ENCODE measurements around the gene OR10V1. TPM values are rescaled to one million over a fixed set of nuclear protein-coding genes. Genes with fewer than 3 reads are reported as not detected.
"Not testable (repeated sequence)": the region's sequence is repeated elsewhere in the genome, so short reads cannot be mapped to it uniquely, and the experiment has no call there.

Gene OR10V1
- total RNA-seq, 3 donors from 2014 or later (not counting 1 experiment from before 2014, with no cell fraction given) = not detected

DNA sequence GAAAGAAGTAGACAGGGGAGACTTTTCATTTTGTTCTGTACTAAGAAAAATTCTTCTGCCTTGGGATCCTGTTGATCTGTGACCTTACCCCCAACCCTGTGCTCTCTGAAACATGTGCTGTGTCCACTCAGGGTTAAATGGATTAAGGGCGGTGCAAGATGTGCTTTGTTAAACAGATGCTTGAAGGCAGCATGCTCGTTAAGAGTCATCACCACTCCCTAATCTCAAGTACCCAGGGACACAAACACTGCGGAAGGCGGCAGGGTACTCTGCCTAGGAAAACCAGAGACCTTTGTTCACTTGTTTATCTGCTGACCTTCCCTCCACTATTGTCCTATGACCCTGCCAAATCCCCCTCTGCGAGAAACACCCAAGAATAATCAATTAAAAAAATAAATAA is 13.5 kb downstream of the OR10V1 start:
- H3K9me3 ChIP-seq (ENCODE audit: control insufficient read depth, insufficient read depth, low read length); H3K4me1 ChIP-seq (ENCODE audit: control insufficient read depth, insufficient read depth, low read length); H3K9me3 Mint-ChIP-seq; H3K4me3 Mint-ChIP-seq; H3K27ac ChIP-seq (ENCODE audit: low read length); H3K27me3 ChIP-seq (ENCODE audit: control insufficient read depth, insufficient read depth, low read length); H3K4me1 Mint-ChIP-seq; DNase-seq; H3K4me3 ChIP-seq (ENCODE audit: low read length); H3K36me3 ChIP-seq (ENCODE audit: control insufficient read depth, insufficient read depth, low read length); H3K36me3 Mint-ChIP-seq; ATAC-seq; intact Hi-C loops (cut with micrococcal nuclease); H3K27ac Mint-ChIP-seq: not testable (repeated sequence)
- peaks cover 11 to 27% of the 10 kb centered on the region in 2 donors for H3K27me3 Mint-ChIP-seq (ENCODE audit: low read depth in 2 of 2)
- no CpG with 5 or more reads among the region's 5 CpGs for WGBS (ENCODE audit: insufficient coverage)

DNA sequence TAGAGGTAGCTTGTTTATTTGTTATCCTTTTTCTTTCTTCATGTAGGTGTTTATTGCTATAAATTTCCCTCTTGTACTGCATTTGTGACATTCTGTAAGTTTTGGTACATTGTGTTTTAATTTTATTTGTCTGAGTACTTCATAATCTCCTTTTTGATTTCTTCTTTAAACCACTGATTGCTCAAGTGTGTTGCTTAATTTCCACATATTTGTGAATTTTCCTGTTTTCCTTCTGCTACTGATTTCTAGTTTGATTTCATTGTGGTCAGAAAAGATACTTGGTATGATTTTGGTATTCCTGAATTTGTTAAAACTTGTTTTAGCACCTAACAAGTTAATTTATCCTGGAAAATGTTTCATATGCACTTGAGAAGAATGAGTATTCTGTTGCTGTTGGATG is 15.1 kb downstream of the OR10V1 start:
- Mint-ChIP-seq H3K27ac (no peak overlapping the region), H3K9me3 (peaks cover 0 to 4% of the 10 kb centered on the region in 2 donors), H3K4me1 (no peaks in the 10 kb centered on the region), H3K27me3 (ENCODE audit: low read depth in 2 of 2) (peaks cover 13 to 19% of the 10 kb centered on the region in 2 donors), H3K4me3 (no peak overlapping the region), H3K36me3 (no peaks in the 10 kb centered on the region)
- no peak for ATAC-seq
- H3K4me1 ChIP-seq (ENCODE audit: control insufficient read depth, insufficient read depth, low read length) = no peaks in the 10 kb centered on the region
- no peak overlapping the region for H3K4me3 ChIP-seq (ENCODE audit: low read length)
- no peaks in the 10 kb centered on the region for H3K36me3 ChIP-seq (ENCODE audit: control insufficient read depth, insufficient read depth, low read length)
- TF ChIP-seq, protein P1, sequence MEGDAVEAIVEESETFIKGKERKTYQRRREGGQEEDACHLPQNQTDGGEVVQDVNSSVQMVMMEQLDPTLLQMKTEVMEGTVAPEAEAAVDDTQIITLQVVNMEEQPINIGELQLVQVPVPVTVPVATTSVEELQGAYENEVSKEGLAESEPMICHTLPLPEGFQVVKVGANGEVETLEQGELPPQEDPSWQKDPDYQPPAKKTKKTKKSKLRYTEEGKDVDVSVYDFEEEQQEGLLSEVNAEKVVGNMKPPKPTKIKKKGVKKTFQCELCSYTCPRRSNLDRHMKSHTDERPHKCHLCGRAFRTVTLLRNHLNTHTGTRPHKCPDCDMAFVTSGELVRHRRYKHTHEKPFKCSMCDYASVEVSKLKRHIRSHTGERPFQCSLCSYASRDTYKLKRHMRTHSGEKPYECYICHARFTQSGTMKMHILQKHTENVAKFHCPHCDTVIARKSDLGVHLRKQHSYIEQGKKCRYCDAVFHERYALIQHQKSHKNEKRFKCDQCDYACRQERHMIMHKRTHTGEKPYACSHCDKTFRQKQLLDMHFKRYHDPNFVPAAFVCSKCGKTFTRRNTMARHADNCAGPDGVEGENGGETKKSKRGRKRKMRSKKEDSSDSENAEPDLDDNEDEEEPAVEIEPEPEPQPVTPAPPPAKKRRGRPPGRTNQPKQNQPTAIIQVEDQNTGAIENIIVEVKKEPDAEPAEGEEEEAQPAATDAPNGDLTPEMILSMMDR (IDR thresholded peaks at IDR 0.05) = no peak
- no peaks in the 10 kb centered on the region for H3K27me3 ChIP-seq (ENCODE audit: control insufficient read depth, insufficient read depth, low read length)
- no peak for DNase-seq
- H3K9me3 ChIP-seq (ENCODE audit: control insufficient read depth, insufficient read depth, low read length) = no peaks in the 10 kb centered on the region
- H3K27ac ChIP-seq (ENCODE audit: low read length) = no peak overlapping the region
- intact Hi-C loops (cut with micrococcal nuclease) = no loop called here

DNA sequence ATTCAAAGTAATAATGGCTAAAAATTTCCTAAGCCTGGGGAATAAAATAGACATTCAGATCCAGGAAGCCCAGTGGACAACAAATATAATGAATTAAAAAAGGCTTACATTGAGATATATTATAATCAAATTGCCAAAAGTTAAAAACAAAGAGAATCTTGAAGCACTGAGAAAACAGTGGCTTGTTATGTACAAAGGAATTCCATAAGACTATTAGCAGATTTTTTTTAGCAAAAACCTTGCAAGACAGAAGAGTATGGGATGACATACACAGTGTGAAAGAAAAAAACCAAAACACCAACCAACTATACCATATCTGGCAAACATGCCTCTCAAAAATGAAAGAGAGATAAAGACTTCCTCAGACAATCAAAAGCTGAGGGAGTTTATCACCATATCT is 20.7 kb downstream of the OR10V1 start:
- intact Hi-C loops (cut with micrococcal nuclease) = no loop called here
- H3K36me3 Mint-ChIP-seq = peaks cover 9% of the 10 kb centered on the region

DNA sequence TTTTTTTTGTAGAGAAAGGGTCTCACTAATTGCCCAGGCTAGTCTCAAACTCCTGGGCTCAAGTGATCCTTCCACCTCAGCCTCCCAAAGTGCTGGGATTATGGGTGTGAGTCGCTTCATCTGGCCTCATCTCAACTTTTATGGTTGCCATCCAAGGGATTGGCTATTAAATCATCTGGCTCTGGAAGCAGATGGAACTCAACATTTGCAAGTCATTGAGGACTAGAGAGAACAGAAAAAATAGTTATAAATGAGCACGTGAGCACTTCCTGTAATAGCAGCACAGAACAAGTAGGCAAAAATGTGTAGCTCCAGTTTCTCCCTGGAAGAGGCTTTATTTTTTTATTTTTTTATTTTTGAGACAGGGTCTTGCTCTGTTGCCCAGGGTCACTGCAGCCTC is 22.5 kb downstream of the OR10V1 start:
- TF ChIP-seq, protein P1 (IDR thresholded peaks at IDR 0.05) = no peak
- Histone ChIP-seq H3K9me3 (ENCODE audit: control insufficient read depth, insufficient read depth, low read length) (peaks cover 4% of the 10 kb centered on the region), H3K27me3 (ENCODE audit: control insufficient read depth, insufficient read depth, low read length) (peaks cover 4% of the 10 kb centered on the region), H3K27ac (ENCODE audit: low read length) (no peak overlapping the region), H3K36me3 (ENCODE audit: control insufficient read depth, insufficient read depth, low read length) (no peaks in the 10 kb centered on the region), H3K4me3 (ENCODE audit: low read length) (no peak overlapping the region), H3K4me1 (ENCODE audit: control insufficient read depth, insufficient read depth, low read length) (no peaks in the 10 kb centered on the region)
- intact Hi-C loops (cut with micrococcal nuclease) = no loop called here
- Mint-ChIP-seq H3K36me3 (peaks cover 9% of the 10 kb centered on the region), H3K27ac (no peak overlapping the region), H3K4me1 (no peaks in the 10 kb centered on the region), H3K27me3 (ENCODE audit: low read depth in 2 of 2) (peaks cover 17 to 28% of the 10 kb centered on the region in 2 donors), H3K9me3 (peaks cover 4 to 11% of the 10 kb centered on the region in 2 donors), H3K4me3 (no peak overlapping the region)
- DNase-seq (no peak), ATAC-seq (no peak)
- WGBS (ENCODE audit: insufficient coverage) = 69% methylated on average over 2 of the region's 2 CpGs

More for the DNA sequence above, 20.7 kb downstream of the OR10V1 start:
- Mint-ChIP-seq H3K27ac (no peak overlapping the region), H3K27me3 (ENCODE audit: low read depth in 2 of 2) (peaks cover 23 to 30% of the 10 kb centered on the region in 2 donors), H3K9me3 (peaks cover 4 to 11% of the 10 kb centered on the region in 2 donors), H3K4me1 (no peaks in the 10 kb centered on the region), H3K4me3 (no peak overlapping the region)
- H3K27me3 ChIP-seq (ENCODE audit: control insufficient read depth, insufficient read depth, low read length) = peaks cover 4% of the 10 kb centered on the region
- no peak overlapping the region for H3K4me3 ChIP-seq (ENCODE audit: low read length)
- DNase-seq (no peak), ATAC-seq (no peak)
- no peaks in the 10 kb centered on the region for H3K4me1 ChIP-seq (ENCODE audit: control insufficient read depth, insufficient read depth, low read length)
- H3K9me3 ChIP-seq (ENCODE audit: control insufficient read depth, insufficient read depth, low read length) = peaks cover 4% of the 10 kb centered on the region
- no peaks in the 10 kb centered on the region for H3K36me3 ChIP-seq (ENCODE audit: control insufficient read depth, insufficient read depth, low read length)
- TF ChIP-seq, protein P1 (IDR thresholded peaks at IDR 0.05) = no peak
- no peak overlapping the region for H3K27ac ChIP-seq (ENCODE audit: low read length)

Data from natural killer cell (primary cell).